Prostate gland (tissue), 2 donors: ENCODE results near the gene RPS14. TPM values are rescaled to one million over a fixed set of nuclear protein-coding genes. Genes with fewer than 3 reads are reported as not detected.

Source experiments
- DNase-seq: peaks from one replicate; pipeline ENCODE4 v3.0.0-alpha.2; 2019; ENCODE audit warnings: low spot score
- H3K27ac ChIP-seq, 2 donors: fragments of 200-600 bp; sonication (generic); 2 replicates each; pipeline ENCODE4 v1.5.1; 2017 to 2019
- H3K27me3 ChIP-seq: fragments of 200-600 bp; sonication (generic); replicated peaks from 2 replicates; pipeline ENCODE4 v1.5.1; 2019; ENCODE audit not compliant: insufficient read depth
- H3K36me3 ChIP-seq, 2 donors: fragments of 200-600 bp; sonication (generic); 1 replicate in 1 of 2; 2 replicates in 1 of 2; pipeline versions ENCODE4 v1.5.1 to v1.8.1; 2017 to 2019
- H3K4me1 ChIP-seq: fragments of 200-600 bp; sonication (generic); replicated peaks from 2 replicates; pipeline ENCODE4 v1.5.1; 2019
- H3K4me3 ChIP-seq, 2 donors: fragments of 200-600 bp; sonication (generic); 2 replicates each; pipeline ENCODE4 v1.5.1; 2017 to 2019
- H3K9me3 ChIP-seq: fragments of 200-600 bp; sonication (generic); 2 replicates; pipeline ENCODE4 v1.5.1; 2017
- POLR2A ChIP-seq: fragments of 450-650 bp; IDR thresholded peaks from one replicate; pipeline ENCODE4 v1.6.1; 2016; ENCODE audit warnings: antibody characterized with exemption, mild to moderate bottlenecking
- POLR2AphosphoS5 ChIP-seq: sonication (generic); formaldehyde crosslinking; IDR thresholded peaks from one replicate; pipeline ENCODE4 v1.6.1; 2017; ENCODE audit warnings: antibody characterized with exemption
- WGBS: methylation state at CpG from one replicate; pipeline ENCODE4 v1.1.5; 2018; 5-methylcytosine and 5-hydroxymethylcytosine counted together
- intact Hi-C: fragments of 100-400 bp; cut with DNase I; formaldehyde crosslinking; loops from one replicate; pipeline ENCODE4 v1.14.2; 2022
- total RNA-seq, 2 donors: library from RNA; depleted of rRNA; stranded (reverse); fragments of >200 nt; gene quantifications; one replicate each; pipeline ENCODE4 v1.1.0, GENCODE V29; 2016
- TF ChIP-seq, protein P1 (sequence below), 4 experiments: fragments of 200-600 bp in 2 of 4; fragments of 450-650 bp in 2 of 4; sonication (generic) in 2 of 4; IDR thresholded peaks; 1 replicate in 3 of 4; 2 replicates in 1 of 4; pipeline ENCODE4 v1.5.1; 2016 to 2019; ENCODE audit warnings: antibody characterized with exemption in 4 of 4, mild to moderate bottlenecking in 2 of 4, moderate library complexity in 2 of 4

The RPS14 gene
- total RNA-seq, 2 donors from 2014 or later: 1,708 to 3,672 TPM

DNA sequence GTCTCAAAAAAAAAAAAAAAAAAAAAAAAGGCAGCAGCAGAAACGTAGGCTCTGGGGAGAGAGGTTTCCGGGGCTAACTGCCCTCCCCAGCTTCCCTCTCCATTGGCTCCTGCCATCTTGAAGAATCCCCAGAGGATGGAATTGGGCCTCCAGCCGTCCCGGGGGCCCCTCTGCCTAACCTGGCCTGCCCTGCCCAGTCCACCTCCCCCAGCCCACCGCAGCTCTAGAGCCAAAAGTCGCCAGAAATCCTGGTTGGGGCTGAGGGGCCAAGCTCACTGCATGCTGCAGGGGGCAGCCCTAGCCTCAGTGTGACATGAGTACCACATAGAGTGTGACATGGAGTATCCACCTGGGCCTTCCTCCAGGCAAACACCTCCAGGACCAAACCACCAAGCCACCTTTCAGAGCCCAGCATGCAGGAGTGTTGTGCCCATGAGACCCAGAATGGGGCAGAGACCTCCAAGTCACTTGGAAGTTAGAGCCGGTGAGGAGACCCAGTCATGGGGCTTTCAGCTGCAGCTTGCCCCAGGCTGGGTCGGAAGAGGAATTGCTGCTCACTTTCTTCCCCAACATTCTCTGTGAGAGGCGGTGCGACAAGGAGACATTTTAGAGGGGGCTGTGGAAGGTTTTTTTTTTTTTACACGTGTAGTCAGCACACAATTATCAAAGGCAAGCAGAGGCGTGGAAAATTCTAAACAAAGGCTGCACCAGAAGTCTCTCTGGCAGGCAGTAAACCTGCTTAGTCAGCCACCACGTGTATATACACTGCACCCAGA, 54.4 kb downstream of the RPS14 start:
- 63% methylated on average over 13 of the region's 13 CpGs for WGBS
- H3K4me1 ChIP-seq: no peaks in the 10 kb centered on the region
- no peak overlapping the region for H3K27ac ChIP-seq
- H3K27me3 ChIP-seq: no peaks in the 10 kb centered on the region
- no peak for DNase-seq
- no peaks in the 10 kb centered on the region for H3K9me3 ChIP-seq
- intact Hi-C loops: no loop called here
- peaks cover 14 to 16% of the 10 kb centered on the region in 2 donors for H3K36me3 ChIP-seq
- H3K4me3 ChIP-seq: no peak overlapping the region
- TF ChIP-seq POLR2A: no peak
- TF ChIP-seq, protein P1, sequence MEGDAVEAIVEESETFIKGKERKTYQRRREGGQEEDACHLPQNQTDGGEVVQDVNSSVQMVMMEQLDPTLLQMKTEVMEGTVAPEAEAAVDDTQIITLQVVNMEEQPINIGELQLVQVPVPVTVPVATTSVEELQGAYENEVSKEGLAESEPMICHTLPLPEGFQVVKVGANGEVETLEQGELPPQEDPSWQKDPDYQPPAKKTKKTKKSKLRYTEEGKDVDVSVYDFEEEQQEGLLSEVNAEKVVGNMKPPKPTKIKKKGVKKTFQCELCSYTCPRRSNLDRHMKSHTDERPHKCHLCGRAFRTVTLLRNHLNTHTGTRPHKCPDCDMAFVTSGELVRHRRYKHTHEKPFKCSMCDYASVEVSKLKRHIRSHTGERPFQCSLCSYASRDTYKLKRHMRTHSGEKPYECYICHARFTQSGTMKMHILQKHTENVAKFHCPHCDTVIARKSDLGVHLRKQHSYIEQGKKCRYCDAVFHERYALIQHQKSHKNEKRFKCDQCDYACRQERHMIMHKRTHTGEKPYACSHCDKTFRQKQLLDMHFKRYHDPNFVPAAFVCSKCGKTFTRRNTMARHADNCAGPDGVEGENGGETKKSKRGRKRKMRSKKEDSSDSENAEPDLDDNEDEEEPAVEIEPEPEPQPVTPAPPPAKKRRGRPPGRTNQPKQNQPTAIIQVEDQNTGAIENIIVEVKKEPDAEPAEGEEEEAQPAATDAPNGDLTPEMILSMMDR (IDR thresholded peaks at IDR 0.05): no peak

DNA sequence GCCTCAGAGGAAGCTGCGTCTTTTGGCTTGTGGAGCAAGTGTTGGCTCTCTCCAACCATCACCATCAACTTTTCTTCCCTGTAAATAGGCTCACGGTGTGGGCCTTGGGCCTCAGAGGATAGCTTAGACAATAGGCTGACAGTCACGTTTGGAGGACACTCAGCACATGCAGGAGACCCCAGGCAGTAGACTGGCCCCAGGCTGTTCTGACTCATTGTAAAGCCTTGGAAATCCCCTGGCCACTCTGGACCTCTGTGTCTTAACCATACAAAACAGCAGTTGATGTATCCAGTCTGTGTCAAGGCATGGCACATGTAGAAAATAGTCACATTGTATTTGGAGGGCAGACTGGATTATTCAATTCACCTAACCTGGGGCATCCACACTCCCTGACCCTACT, 55.4 kb downstream of the RPS14 start:
- no peaks in the 10 kb centered on the region for H3K9me3 ChIP-seq
- TF ChIP-seq POLR2AphosphoS5 (no peak), POLR2A (no peak)
- TF ChIP-seq, protein P1 (IDR thresholded peaks at IDR 0.05): no peak
- H3K4me3 ChIP-seq: no peak overlapping the region
- no peak overlapping the region for H3K27ac ChIP-seq
- no peak for DNase-seq
- no peaks in the 10 kb centered on the region for H3K4me1 ChIP-seq
- WGBS: 57% methylated on average over 3 of the region's 3 CpGs
- intact Hi-C loops: no loop called here
- no peaks in the 10 kb centered on the region for H3K27me3 ChIP-seq
- peaks cover 15 to 23% of the 10 kb centered on the region in 2 donors for H3K36me3 ChIP-seq

DNA sequence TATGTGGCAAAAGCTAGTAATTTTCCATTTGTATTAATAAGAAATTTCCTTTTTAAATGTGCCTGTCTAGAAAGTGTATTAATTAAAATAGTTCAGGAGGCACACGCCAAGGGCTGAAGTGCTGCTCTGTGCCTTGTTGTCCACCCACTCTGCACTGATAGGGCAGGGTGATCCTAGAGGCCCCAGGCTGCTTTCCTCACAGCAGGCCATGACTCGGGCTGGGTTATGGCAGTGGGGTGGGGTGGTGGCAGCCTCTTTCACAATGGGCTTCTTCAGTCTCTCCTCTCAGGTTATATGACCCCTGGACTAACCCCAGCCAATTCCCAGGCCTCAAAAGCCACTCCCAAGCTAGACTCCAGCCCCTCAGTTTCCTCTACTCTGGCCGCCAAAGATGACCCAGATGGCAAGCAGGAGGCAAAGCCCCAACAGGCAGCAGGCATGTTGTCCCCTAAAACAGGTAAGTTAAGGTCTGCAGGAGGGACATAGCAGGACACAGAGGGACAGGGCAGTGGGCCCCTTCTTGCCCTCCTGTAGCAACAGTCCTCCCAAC, 56.4 kb downstream of the RPS14 start:
- Histone ChIP-seq H3K9me3 (no peaks in the 10 kb centered on the region), H3K4me3 (no peak overlapping the region), H3K36me3 (peaks cover 14 to 18% of the 10 kb centered on the region in 2 donors), H3K27ac (no peak overlapping the region), H3K27me3 (no peaks in the 10 kb centered on the region), H3K4me1 (no peaks in the 10 kb centered on the region)
- TF ChIP-seq, protein P1 (IDR thresholded peaks at IDR 0.05): no peak
- no peak for TF ChIP-seq POLR2AphosphoS5
- no peak for TF ChIP-seq POLR2A
- WGBS: 70% methylated on average over 3 of the region's 3 CpGs
- intact Hi-C loops: no loop called here
- no peak for DNase-seq

DNA sequence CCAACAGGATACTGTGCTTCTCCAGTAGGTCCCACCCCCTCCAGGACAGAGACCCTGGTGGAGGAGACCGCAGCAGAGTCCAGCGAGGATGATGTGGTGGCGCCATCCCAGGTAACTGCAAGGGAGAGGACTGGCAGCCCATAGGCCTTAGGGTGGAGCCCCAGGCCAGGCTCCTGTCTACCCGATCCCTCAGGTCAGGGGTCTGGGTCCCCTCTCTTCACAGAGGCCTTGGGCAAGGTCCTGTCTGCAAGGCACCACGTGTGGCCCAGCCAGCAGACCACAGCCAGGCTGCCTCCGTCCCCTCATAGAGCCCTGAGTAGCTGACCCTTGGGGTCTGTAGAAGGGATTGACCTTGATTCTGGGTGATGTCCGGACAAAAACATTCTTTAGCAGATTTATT, 56.9 kb downstream of the RPS14 start:
- no peak for DNase-seq
- H3K4me3 ChIP-seq: no peak overlapping the region
- 94% methylated on average over 6 of the region's 7 CpGs for WGBS
- H3K4me1 ChIP-seq: no peaks in the 10 kb centered on the region
- no peak overlapping the region for H3K27ac ChIP-seq
- no peaks in the 10 kb centered on the region for H3K9me3 ChIP-seq
- H3K27me3 ChIP-seq: no peaks in the 10 kb centered on the region
- TF ChIP-seq POLR2AphosphoS5: no peak
- TF ChIP-seq, protein P1 (IDR thresholded peaks at IDR 0.05): no peak
- TF ChIP-seq POLR2A: no peak
- intact Hi-C loops: no loop called here
- H3K36me3 ChIP-seq: peaks cover 14 to 18% of the 10 kb centered on the region in 2 donors

Other genes starting within 250 kb of the RPS14 start
- 1 to 10 TPM in 1 of 2 donors, under 1 TPM in 1; 0.50 to 1.0 TPM for gene CAMK2A, start 160.0 kb downstream of the RPS14 start, total RNA-seq
- gene ARSI, start 146.8 kb downstream of the RPS14 start, total RNA-seq: 1 to 10 TPM; 1.5 to 1.6 TPM
- gene TCOF1, start 92.0 kb downstream of the RPS14 start, total RNA-seq: 10 to 100 TPM; 28.9 to 58.3 TPM
- 100 to 1,000 TPM; 425 to 612 TPM for gene CD74, start 36.8 kb downstream of the RPS14 start, total RNA-seq
- gene NDST1, start 58.4 kb upstream of the RPS14 start, total RNA-seq: 100 to 1,000 TPM in 1 of 2 donors, 10 to 100 TPM in 1; 65.8 to 175 TPM
- 10 to 100 TPM; 13.7 to 61.0 TPM for gene SYNPO, start 190.9 kb upstream of the RPS14 start, total RNA-seq
- 10 to 100 TPM in 1 of 2 donors, 1 to 10 TPM in 1; 1.2 to 14.1 TPM for gene MYOZ3, start 211.5 kb upstream of the RPS14 start, total RNA-seq